Inferior parietal cortex (tissue), 1 donor: ENCODE results near the gene SLC6A2.

Source experiments
- DNase-seq: peaks from one replicate; pipeline ENCODE4 v3.0.0-alpha.2; 2016; ENCODE audit errors: extremely low spot score

SLC6A2 gene

GRCh38 chr16:55647798-55648197 lies 8.0 kb upstream of the SLC6A2 start:
- peak; percentile 19 for DNase-seq

- no peak for DNase-seq
These were observed 3.7 kb upstream of the SLC6A2 start for GRCh38 chr16:55651841-55652824.

GRCh38 chr16:55653106-55653505 lies 2.7 kb upstream of the SLC6A2 start:
- DNase-seq, result no peak

GRCh38 chr16:55655381-55655896 lies 349 bp upstream of the SLC6A2 start:
- DNase-seq, result no peak

DNA sequence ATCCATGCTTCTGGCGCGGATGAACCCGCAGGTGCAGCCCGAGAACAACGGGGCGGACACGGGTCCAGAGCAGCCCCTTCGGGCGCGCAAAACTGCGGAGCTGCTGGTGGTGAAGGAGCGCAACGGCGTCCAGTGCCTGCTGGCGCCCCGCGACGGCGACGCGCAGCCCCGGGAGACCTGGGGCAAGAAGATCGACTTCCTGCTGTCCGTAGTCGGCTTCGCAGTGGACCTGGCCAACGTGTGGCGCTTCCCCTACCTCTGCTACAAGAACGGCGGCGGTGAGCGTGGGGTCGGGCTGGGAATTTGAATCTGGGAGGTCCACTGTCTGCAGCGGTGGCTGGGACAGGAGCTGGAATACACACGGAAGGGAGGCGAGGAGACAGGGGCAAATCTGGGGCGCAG lies 904 bp downstream of the SLC6A2 start:
- DNase-seq, result no peak

DNA sequence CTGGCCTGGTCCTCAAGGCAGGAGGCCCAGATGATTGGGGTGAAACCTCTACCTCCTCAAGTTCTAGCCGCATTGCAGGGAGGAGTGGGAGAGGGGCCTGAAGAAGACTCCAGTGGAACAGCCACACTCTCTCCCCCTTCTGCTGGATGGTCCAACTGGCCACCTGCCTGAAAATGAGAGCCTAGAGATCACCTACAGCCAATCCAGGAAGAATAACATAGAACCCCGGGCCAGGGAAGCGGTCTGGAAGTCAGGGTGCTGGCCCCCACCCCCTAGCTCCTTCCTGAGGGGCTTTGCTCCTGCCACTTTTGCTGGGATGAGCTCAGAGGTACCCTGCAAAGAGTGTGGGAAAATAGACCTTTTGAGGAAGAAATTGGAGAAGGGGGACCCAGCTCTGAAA lies 1.8 kb downstream of the SLC6A2 start:
- no peak for DNase-seq

DNA sequence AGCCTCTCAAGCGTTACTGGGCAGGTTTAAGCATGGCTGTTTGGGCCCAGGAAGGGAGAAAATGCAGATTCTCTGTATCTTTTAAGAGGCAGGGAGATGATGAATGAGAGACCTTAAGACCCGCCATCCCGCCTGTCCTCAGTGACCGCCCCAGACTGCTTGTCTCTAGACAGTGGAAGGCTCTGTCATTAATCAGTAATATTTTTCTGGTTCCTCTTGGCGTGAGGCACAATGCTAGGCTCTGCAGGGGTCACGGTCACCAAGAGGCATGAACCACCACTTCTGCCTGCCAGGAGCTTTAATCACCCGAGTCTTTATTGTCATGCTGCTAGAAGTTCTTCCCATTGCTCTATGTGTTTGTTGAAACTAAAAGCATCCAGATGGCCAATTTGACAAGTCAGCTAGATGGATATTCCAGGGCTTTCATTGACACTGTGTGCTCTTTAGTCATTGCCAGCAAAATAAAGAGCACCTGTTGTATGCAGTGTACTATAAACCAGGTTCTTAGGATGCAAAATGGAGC lies 3.2 kb downstream of the SLC6A2 start:
- DNase-seq, result no peak

- DNase-seq, result no peak
These were observed 4.2 kb downstream of the SLC6A2 start for GRCh38 chr16:55660026-55660425.

DNA sequence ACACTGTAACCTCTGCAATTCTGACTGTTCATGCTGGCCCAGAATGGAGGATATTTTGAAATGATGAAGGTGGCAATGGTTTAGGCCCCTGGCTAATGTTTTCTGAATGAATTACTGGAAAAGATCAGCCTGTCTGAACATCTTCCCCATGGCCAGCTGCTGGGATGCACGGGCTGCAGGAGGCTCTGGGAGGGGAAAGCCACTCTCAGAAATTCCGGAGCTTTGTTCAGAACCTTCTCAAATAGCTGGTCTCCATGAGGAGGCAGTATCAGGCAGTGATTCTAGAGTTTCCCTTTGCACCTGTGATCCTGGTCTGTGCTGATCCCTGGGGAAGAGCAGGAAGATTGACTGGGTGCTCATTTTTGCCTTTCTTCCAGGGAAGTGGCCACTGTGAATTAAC lies 5.0 kb downstream of the SLC6A2 start:
- no peak for DNase-seq

DNA sequence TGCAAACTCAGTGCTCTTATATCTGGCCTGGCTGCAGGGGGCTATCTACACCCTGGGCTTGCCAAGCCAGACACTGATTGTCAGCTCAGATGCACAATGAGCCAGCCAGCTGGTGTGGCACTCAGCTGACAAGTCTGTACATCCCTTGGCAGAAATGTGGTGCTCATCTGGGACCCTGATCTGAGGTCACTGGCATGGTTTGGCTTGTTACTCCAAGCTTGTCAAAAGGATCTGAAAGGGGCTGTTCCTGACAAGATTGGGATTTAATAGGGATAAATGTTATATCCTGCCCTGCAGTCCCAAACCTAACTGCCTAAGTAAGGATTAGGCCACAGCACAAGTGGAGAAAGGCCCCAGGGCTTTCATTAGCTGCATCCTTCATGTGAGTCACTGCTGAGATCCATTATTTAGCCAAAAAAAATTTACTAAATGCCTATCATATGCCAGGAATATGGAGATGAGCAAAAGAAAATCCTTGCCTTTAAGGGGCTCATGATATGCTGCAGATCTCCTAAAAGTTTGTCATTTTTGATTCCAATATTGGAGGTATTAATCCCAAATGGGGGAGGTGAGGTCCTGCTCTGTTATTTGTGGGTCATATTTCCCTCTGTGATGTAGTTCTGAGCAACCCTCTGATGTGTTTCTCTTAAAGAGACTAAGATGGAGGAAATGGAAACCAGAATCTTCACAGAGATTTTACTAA lies 6.3 kb downstream of the SLC6A2 start:
- peak; percentile 18 for DNase-seq

- no peak for DNase-seq
These were observed 6.8 kb downstream of the SLC6A2 start for GRCh38 chr16:55662644-55663031.

GRCh38 chr16:55663225-55663624 lies 7.4 kb downstream of the SLC6A2 start:
- DNase-seq, result no peak

DNA sequence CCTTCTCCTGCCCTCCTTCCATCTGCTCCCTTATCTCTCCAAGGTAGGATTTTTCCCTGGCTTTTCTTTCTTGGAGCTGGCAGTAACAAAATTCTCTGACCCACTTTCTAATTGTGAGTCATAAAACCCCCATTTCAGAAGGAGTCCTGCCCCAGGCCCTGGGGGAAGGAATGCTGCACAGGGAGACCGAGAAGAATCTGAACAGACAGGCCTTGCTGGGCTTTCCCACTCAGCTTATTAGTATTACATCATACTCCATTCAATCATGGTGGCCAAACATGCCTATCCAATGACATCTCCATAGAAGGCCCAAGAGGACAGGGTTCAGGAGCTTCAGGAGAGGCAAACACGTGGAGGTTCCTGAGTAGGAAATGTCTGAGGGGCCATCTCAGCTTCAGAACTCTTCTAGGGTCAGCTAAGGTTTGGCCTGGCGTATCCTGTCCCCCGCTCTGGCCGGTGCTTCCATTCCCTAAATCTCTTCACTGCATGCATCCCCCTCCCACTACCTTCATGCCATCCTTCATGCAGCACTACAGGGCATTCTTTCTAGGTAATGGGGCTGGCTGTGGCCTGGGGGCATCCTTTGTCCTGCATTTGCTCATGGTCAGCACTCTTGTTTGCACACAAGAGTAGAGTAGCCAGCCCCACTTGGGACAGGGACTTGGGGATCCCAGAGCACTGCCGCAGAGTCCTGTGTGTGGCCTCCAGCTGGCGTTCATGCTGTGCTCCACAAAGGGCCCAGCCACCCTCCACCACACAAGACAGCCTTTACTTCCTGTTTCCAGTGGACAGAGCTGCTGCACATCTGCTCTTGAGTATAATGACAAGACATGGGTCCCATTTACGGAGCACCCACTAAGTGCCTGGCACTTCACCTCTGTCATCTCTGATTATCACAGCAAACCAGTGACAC lies 8.2 kb downstream of the SLC6A2 start:
- DNase-seq, result no peak

DNA sequence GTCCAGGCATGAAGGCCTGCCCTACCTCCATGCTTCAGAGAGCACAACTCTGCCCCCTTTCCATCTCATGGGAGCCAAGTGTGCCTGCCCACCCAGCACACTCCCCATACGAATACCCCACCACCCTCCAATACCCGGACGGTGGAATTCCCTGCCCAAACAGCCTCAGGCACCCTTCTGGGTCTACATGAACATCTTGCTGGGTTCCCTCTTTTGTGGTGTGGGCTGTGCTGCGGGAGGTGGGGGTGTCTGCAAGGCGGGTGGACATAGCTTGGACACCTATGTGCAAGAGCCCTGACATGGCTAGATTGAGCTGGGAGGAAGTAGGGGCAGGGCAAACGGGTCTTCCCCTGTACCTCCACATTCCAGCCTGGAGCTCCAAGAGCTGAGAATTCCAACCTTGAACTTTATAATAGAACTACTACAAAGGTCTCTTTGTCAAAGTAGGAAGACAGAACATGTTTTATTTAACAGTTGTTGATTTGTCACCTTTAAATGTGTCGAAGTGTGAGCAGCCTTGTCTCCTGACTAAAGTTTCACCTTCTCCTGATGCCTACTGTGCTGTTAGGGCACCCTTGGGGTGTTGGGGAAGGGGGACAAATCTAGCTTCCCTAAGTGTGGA lies 9.1 kb downstream of the SLC6A2 start:
- DNase-seq, result no peak

DNA sequence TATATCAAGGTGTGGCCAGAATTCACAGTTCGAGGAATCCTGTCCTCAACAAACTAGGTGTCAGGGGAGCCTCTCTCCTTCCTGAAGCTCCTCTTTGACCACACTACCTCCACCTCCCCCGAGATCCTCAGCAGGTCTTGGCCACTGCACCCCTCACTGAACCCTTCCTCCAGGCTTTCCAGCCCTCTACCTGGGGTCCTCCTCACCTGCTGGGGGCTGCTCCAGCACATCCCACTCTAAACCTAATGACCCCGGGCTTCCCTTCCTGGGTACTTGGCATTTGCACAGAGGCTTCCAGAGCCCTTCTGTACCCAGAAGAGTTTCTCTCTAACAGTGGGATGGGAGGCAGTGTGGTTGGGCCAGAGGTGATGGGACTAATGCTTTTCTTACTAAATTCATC lies 9.7 kb downstream of the SLC6A2 start:
- no peak for DNase-seq

- DNase-seq, result no peak
These were observed 10.2 kb downstream of the SLC6A2 start for GRCh38 chr16:55666012-55666411.

DNA sequence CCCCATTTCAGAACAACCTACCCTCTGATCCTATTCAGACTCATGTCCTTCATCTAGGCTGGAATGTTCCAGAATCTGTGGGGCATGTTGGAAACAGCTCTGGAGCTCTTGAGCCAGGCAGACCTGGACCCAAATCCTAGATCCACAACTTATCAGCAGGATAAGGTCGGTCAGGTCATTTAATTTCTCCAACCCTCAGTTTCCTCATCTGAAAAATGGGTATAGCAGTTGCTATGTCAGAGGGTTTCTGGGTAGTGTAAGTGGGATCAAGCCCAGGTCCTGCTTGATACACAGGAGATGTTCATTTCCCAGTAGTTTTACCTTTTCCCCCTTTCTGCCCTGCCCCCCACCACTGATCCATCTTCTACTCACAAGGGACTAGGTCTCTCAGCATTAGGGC lies 12.0 kb downstream of the SLC6A2 start:
- no peak for DNase-seq

DNA sequence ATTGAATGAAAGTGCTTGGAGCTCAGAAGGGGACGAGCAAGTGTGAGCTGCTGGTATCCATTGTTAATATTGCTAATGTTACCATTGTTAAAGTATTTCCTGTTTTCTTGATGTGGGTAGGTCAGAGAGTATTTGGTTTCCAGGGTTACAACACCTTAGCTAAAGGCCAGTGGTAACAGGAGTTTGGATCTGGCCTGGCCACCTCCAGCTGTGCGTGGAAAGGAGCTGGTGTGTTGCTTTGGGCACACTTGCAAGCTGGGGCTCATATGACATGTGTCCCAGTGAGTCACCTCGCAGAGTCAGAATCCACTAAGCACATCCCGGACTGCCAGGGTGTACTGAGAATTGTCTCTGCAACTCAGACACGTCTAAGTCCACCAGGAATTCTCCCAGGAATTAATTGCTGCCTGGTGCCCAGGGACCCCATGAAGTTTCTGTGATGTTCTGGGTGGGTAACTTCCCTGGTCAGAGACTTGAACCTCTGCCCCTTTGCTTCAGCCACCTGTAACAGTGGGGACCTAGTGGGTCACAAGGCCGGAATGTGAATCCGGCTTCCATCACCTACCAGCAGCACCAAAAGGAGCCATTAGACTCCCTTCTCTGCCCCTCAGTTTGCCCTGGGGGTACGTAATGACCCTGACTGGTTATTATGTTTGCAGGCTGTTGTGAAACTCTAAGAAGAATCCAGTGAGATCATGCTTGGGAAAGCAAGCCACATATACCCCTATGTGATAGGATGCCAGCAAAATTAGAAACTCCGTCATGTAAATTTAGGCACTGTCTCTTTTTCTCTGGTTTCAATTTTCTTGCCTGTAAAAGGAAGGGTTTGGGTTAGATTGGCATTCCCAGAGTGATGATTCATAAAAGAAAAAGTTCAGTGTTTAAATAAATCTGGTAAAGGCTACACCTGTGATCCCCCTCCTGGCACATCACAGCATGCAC lies 12.8 kb downstream of the SLC6A2 start:
- no peak for DNase-seq

- no peak for DNase-seq
These were observed 15.6 kb downstream of the SLC6A2 start for GRCh38 chr16:55671206-55671973.
